Transverse colon (tissue), 4 donors: ENCODE results near the gene EPHA8. TPM values are rescaled to one million over a fixed set of nuclear protein-coding genes. Genes with fewer than 3 reads are reported as not detected.

Source experiments
- DNase-seq: peaks from one replicate; pipeline ENCODE4 v3.0.0-alpha.2; 2019
- H3K27ac ChIP-seq, 4 donors: fragments of 200-600 bp; sonication (generic); 2 replicates each; pipeline ENCODE4 v1.5.1; 2016 to 2018; ENCODE audit warnings: inconsistent platforms in 4 of 4
- H3K27me3 ChIP-seq: fragments of 200-600 bp; sonication (generic); 2 replicates; pipeline ENCODE4 v1.5.1; 2017; ENCODE audit warnings: inconsistent platforms
- H3K36me3 ChIP-seq, 4 donors: fragments of 200-600 bp; sonication (generic); 2 replicates each; pipeline ENCODE4 v1.5.1; 2017 to 2019; ENCODE audit warnings: inconsistent platforms in 4 of 4
- H3K4me1 ChIP-seq, 4 donors: fragments of 200-600 bp; sonication (generic); 2 replicates each; pipeline ENCODE4 v1.5.1; 2017 to 2020; ENCODE audit warnings: inconsistent platforms in 4 of 4
- H3K4me3 ChIP-seq, 4 donors: fragments of 200-600 bp; sonication (generic); 1 replicate in 1 of 4; 2 replicates in 3 of 4; pipeline versions ENCODE4 v1.5.1 to v1.6.1; 2017 to 2019; ENCODE audit warnings: inconsistent platforms in 4 of 4
- H3K9me3 ChIP-seq, 2 donors: fragments of 200-600 bp; sonication (generic); 2 replicates each; pipeline ENCODE4 v1.5.1; 2017 to 2019; ENCODE audit warnings: inconsistent platforms in 2 of 2
- CTCF ChIP-seq, 5 experiments: fragments of 200-600 bp in 3 of 5; fragments of 450-650 bp in 2 of 5; sonication (generic) in 3 of 5; IDR thresholded peaks; 1 replicate in 2 of 5; 2 replicates in 3 of 5; pipeline ENCODE4 v1.5.1; 2016 to 2017; ENCODE audit warnings: antibody characterized with exemption in 5 of 5, inconsistent platforms in 3 of 5, mild to moderate bottlenecking in 2 of 5, moderate library complexity in 1 of 5
- EP300 ChIP-seq: sonication (generic); formaldehyde crosslinking; IDR thresholded peaks from one replicate; pipeline ENCODE4 v1.6.1; 2017; ENCODE audit warnings: antibody characterized with exemption, low read depth
- POLR2A ChIP-seq: fragments of 450-650 bp; IDR thresholded peaks from one replicate; pipeline ENCODE4 v1.6.1; 2016; ENCODE audit warnings: antibody characterized with exemption, mild to moderate bottlenecking, moderate library complexity
- POLR2AphosphoS5 ChIP-seq, 3 donors: sonication (generic); formaldehyde crosslinking; IDR thresholded peaks; one replicate each; pipeline ENCODE4 v1.6.1; 2016; ENCODE audit warnings: antibody characterized with exemption in 3 of 3
- WGBS, 2 donors: methylation state at CpG; one replicate each; pipeline ENCODE4 v1.1.5; 2018; ENCODE audit warnings: low coverage in 1 of 2; 5-methylcytosine and 5-hydroxymethylcytosine counted together
- in situ Hi-C, 4 donors: fragments of 200-750 bp; cut with MboI; loops; one replicate each; pipeline versions ENCODE4 v1.15.0 to v1.15.1; 2017; ENCODE audit warnings: low sequenced_read_pairs in 3 of 4, low pct_ligation_motif_present in 1 of 4, low pct_unique_long_range_greater_than_20kb in 1 of 4
- intact Hi-C: fragments of 100-400 bp; cut with DNase I; formaldehyde crosslinking; loops from one replicate; pipeline ENCODE4 v1.15.1; 2023; ENCODE audit warnings: low total_unique reads
- total RNA-seq, 4 donors: library from RNA; depleted of rRNA; stranded (reverse); fragments of >200 nt; gene quantifications; one replicate each; pipeline ENCODE4 v1.1.0, GENCODE V29; 2016

EPHA8 gene
- total RNA-seq, 4 donors from 2014 or later: not detected

GRCh38 chr1:22585471-22585870 lies 22.2 kb downstream of the EPHA8 start:
- Histone ChIP-seq H3K4me1 (no peaks in the 10 kb centered on the region), H3K9me3 (no peaks in the 10 kb centered on the region), H3K36me3 (no peaks in the 10 kb centered on the region), H3K27me3 (peaks cover 18% of the 10 kb centered on the region), H3K4me3 (no peak overlapping the region), H3K27ac (no peak overlapping the region)
- in situ Hi-C loops (no loop called here), intact Hi-C loops (no loop called here)
- 90% methylated on average over 4 of the region's 4 CpGs; no CpG with 5 or more reads in 1 of the 2 donors for WGBS, 2 donors
- TF ChIP-seq POLR2A: no peak
- no peak for TF ChIP-seq CTCF (IDR thresholded peaks at IDR 0.05)
- TF ChIP-seq POLR2AphosphoS5 (IDR thresholded peaks at IDR 0.05): no peak
- TF ChIP-seq EP300: no peak
- DNase-seq: no peak

- WGBS, 2 donors: 80% methylated on average over 17 of the region's 19 CpGs; no CpG with 5 or more reads in 1 of the 2 donors
- Histone ChIP-seq H3K36me3 (no peaks in the 10 kb centered on the region), H3K27me3 (peaks cover 23% of the 10 kb centered on the region), H3K4me1 (no peaks in the 10 kb centered on the region), H3K4me3 (no peak overlapping the region), H3K27ac (no peak overlapping the region), H3K9me3 (no peaks in the 10 kb centered on the region)
- no peak for DNase-seq
- intact Hi-C loops: no loop called here
- TF ChIP-seq EP300: no peak
- no peak for TF ChIP-seq POLR2A
- no peak for TF ChIP-seq POLR2AphosphoS5 (IDR thresholded peaks at IDR 0.05)
- in situ Hi-C loops: no loop called here
Measured at GRCh38 chr1:22586356-22587130, 23.3 kb downstream of the EPHA8 start.

GRCh38 chr1:22587247-22587646 lies 24.0 kb downstream of the EPHA8 start:
- no peak for DNase-seq
- no peak overlapping the region for H3K27ac ChIP-seq
- no peaks in the 10 kb centered on the region for H3K9me3 ChIP-seq
- H3K27me3 ChIP-seq: peaks cover 30% of the 10 kb centered on the region
- H3K36me3 ChIP-seq: no peaks in the 10 kb centered on the region
- whole genome bisulfite sequencing, 2 donors: 68% methylated on average over 7 of the region's 7 CpGs; no CpG with 5 or more reads in 1 of the 2 donors
- no peak for TF ChIP-seq POLR2AphosphoS5 (IDR thresholded peaks at IDR 0.05)
- TF ChIP-seq CTCF (IDR thresholded peaks at IDR 0.05): no peak
- no peak for TF ChIP-seq POLR2A
- TF ChIP-seq EP300: no peak
- in situ Hi-C loops (no loop called here), intact Hi-C loops (no loop called here)
- no peak overlapping the region for H3K4me3 ChIP-seq
- H3K4me1 ChIP-seq: no peaks in the 10 kb centered on the region

- no peaks in the 10 kb centered on the region for H3K9me3 ChIP-seq
- no peak overlapping the region for H3K4me3 ChIP-seq
- in situ Hi-C loops: no loop called here
- 81% methylated on average over 24 of the region's 24 CpGs; no CpG with 5 or more reads in 1 of the 2 donors for WGBS, 2 donors
- DNase-seq: no peak
- intact Hi-C loops: no loop called here
- TF ChIP-seq CTCF (IDR thresholded peaks at IDR 0.05) (no peak), POLR2AphosphoS5 (IDR thresholded peaks at IDR 0.05) (no peak), EP300 (no peak), POLR2A (no peak)
- no peak overlapping the region for H3K27ac ChIP-seq
- no peaks in the 10 kb centered on the region for H3K4me1 ChIP-seq
- H3K27me3 ChIP-seq: peaks cover 47% of the 10 kb centered on the region
- H3K36me3 ChIP-seq: no peaks in the 10 kb centered on the region
Measured at GRCh38 chr1:22588899-22589422, 25.7 kb downstream of the EPHA8 start.
